ACC112 (cell line): Measurements from ENCODE around the gene XIST.

Experiments
- H2AFZ ChIP-seq: fragments of 200-600 bp; sonication (generic); one replicate; pipeline ENCODE4 v1.6.0; 2017; ENCODE audit warnings: antibody characterized with exemption, low read length; ENCODE audit not compliant: unreplicated experiment
- H3K27ac ChIP-seq: fragments of 200-600 bp; sonication (generic); 2 replicates; pipeline ENCODE4 v1.5.1; 2014; ENCODE audit warnings: low read depth, mild to moderate bottlenecking, antibody characterized with exemption, low read length, moderate library complexity
- H3K27me3 ChIP-seq: fragments of 200-600 bp; sonication (generic); 2 replicates; pipeline ENCODE4 v1.6.1; 2014; ENCODE audit warnings: mild to moderate bottlenecking, antibody characterized with exemption, low read length, moderate library complexity, mixed read lengths; ENCODE audit not compliant: insufficient read depth
- H3K36me3 ChIP-seq: fragments of 200-600 bp; sonication (generic); 2 replicates; pipeline ENCODE4 v1.6.1; 2016; ENCODE audit warnings: mild to moderate bottlenecking, antibody characterized with exemption, low read length, moderate library complexity, mixed read lengths; ENCODE audit not compliant: insufficient read depth
- H3K4me1 ChIP-seq: fragments of 200-600 bp; sonication (generic); one replicate; pipeline ENCODE4 v1.6.1; 2016; ENCODE audit warnings: low read length, mixed read lengths; ENCODE audit not compliant: insufficient read depth, unreplicated experiment, control insufficient read depth
- H3K4me3 ChIP-seq: fragments of 200-600 bp; sonication (generic); 2 replicates; pipeline ENCODE4 v1.5.1; 2014; ENCODE audit warnings: mild to moderate bottlenecking, low read depth, low read length
- H3K79me2 ChIP-seq: fragments of 200-600 bp; sonication (generic); one replicate; pipeline ENCODE4 v1.6.0; 2016; ENCODE audit warnings: low read length; ENCODE audit not compliant: control insufficient read depth, unreplicated experiment, insufficient read depth

The XIST gene

DNA sequence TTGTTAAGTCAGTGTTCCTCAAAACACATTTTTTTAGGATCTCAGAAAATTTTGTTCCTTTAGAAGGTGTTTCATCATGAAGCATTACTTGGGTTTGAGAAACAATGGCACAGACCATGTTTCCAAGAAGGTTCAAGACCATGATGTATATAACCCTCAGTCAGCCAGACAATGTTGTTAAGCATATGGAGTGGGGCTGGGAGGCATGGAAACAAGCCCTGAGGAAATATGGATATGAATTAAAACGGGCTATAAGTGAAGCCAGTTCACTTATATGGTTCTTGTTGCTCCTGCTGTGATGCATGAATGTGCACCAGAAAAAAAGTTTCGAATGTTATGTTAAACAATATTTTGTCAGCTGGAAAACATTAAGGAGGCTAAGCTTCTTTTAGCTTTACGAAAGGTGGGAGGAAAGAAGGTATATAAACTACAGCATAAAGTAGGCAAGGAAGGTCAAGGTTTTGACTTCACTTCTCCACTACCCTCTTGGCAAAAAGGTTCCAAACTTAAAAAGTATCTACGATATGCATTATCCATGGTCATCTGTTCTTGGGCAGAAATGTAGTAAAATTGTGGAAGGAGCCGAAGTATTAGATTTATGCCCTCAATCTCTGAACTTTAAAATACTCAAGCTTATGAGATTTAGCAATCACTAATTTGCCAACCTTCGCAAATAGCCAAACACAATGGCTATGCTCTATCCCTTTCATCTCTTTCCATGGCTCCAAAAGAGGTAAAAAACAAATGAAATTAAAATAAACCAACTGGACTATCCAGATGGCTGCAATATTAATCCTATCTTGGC lies 12.2 kb downstream of the XIST start:
- Histone ChIP-seq H3K4me1 (no peaks in the 10 kb centered on the region), H3K79me2 (no peaks in the 10 kb centered on the region), H3K36me3 (no peaks in the 10 kb centered on the region)

GRCh38 chrX:73839152-73839551 lies 13.4 kb downstream of the XIST start:
- peaks cover 7% of the 10 kb centered on the region; the same call in 1 of the 2 replicates for H3K27me3 ChIP-seq
- H2AFZ ChIP-seq, result no peak overlapping the region
- no peak overlapping the region for H3K27ac ChIP-seq
- no peaks in the 10 kb centered on the region for H3K36me3 ChIP-seq
- H3K4me1 ChIP-seq, result no peaks in the 10 kb centered on the region
- no peak overlapping the region for H3K4me3 ChIP-seq
- H3K79me2 ChIP-seq, result no peaks in the 10 kb centered on the region

More for the DNA sequence above, 12.2 kb downstream of the XIST start:
- Histone ChIP-seq H3K4me3 (no peak overlapping the region), H2AFZ (no peak overlapping the region), H3K27me3 (peaks cover 7% of the 10 kb centered on the region; the same call in 1 of the 2 replicates), H3K27ac (no peak overlapping the region)

GRCh38 chrX:73838123-73838522 lies 14.4 kb downstream of the XIST start:
- peaks cover 10% of the 10 kb centered on the region for H3K27me3 ChIP-seq
- no peak overlapping the region for H3K4me3 ChIP-seq
- H2AFZ ChIP-seq, result no peak overlapping the region
- H3K79me2 ChIP-seq, result no peaks in the 10 kb centered on the region
- H3K4me1 ChIP-seq, result no peaks in the 10 kb centered on the region
- H3K27ac ChIP-seq, result no peak overlapping the region
- no peaks in the 10 kb centered on the region for H3K36me3 ChIP-seq

- Histone ChIP-seq H3K4me1 (no peaks in the 10 kb centered on the region), H3K79me2 (no peaks in the 10 kb centered on the region), H3K27me3 (peaks cover 12% of the 10 kb centered on the region), H3K4me3 (no peak overlapping the region), H2AFZ (no peak overlapping the region), H3K36me3 (no peaks in the 10 kb centered on the region), H3K27ac (no peak overlapping the region)
Observed at GRCh38 chrX:73836956-73837477, 15.5 kb downstream of the XIST start.

- Histone ChIP-seq H3K4me1 (no peaks in the 10 kb centered on the region), H2AFZ (no peak overlapping the region), H3K27me3 (peaks cover 5% of the 10 kb centered on the region; the same call in 1 of the 2 replicates), H3K4me3 (no peak overlapping the region), H3K36me3 (no peaks in the 10 kb centered on the region), H3K27ac (no peak overlapping the region), H3K79me2 (no peaks in the 10 kb centered on the region)
Observed at GRCh38 chrX:73834219-73834618, 18.3 kb downstream of the XIST start.

GRCh38 chrX:73832319-73832718 lies 20.2 kb downstream of the XIST start:
- Histone ChIP-seq H3K27ac (no peak overlapping the region), H3K4me3 (no peak overlapping the region), H3K4me1 (no peaks in the 10 kb centered on the region), H2AFZ (no peak overlapping the region), H3K27me3 (peaks cover 5% of the 10 kb centered on the region; the same call in 1 of the 2 replicates), H3K36me3 (no peaks in the 10 kb centered on the region), H3K79me2 (no peaks in the 10 kb centered on the region)

DNA sequence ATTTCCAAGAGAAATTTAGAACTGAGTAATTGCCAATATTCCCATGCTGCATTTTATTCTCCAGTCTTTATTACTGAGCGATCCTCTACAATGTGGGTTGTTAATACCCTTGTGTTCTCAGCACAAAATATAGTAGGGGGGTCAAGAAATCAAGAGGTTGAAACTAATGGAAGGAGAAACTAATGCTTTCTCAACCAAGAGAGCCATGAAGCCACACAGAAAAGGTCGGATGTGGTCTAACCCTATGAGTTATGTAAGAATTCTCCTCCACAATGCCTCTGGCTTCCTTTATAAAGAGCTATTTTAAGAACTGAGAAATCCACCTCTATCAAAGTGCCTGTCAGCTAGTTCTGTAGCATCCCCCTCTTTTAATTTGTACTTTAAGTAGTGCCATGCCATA lies 21.0 kb downstream of the XIST start:
- peaks cover 5% of the 10 kb centered on the region; the same call in 1 of the 2 replicates for H3K27me3 ChIP-seq
- H3K4me1 ChIP-seq, result no peaks in the 10 kb centered on the region
- H3K36me3 ChIP-seq, result no peaks in the 10 kb centered on the region
- no peaks in the 10 kb centered on the region for H3K79me2 ChIP-seq
- H3K27ac ChIP-seq, result no peak overlapping the region
- H2AFZ ChIP-seq, result no peak overlapping the region
- H3K4me3 ChIP-seq, result no peak overlapping the region

DNA sequence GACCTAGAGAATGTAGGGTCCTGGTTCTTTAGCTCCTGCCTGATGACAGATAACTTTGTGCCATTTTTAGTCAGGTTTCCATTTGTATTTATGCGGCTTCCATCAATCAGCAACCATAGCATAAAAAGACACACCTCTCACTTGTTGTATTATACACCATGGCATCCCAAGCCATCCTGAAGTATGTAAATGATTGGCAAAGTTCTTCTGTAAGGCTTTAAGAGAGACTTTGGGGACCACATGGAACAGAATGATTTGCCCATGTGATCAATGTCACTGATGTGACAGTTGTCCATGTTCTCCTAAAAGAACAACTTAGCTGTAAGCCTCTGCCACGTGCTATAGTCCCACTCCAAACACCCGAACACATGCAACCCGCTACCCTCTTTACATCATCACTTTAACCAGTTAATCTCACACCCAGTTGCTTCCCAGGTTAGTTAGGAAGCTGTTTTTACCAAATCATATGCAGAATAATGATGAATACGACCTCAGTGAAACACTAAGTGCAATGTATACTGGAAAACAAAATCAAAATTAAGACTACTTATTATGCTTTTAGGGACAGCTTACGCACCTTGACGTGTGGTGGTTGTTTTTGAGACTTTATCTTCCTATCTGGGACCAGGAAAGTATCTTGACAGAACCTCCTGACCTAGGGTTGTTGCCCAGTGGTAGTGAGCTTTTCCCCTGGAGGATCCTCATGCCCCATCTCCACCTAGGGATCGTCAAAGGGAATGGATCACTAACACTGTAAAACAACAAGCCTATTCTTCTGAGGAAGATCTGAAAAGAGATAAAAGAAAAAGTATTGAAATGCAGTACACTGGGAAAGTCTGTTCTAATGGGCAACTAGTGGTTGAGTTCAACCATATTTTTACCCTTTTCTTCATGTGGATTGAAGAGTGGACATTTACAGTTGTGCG lies 21.8 kb downstream of the XIST start:
- Histone ChIP-seq H2AFZ (no peak overlapping the region), H3K4me1 (no peaks in the 10 kb centered on the region), H3K4me3 (no peak overlapping the region), H3K36me3 (no peaks in the 10 kb centered on the region), H3K27ac (no peak overlapping the region), H3K27me3 (peaks cover 5% of the 10 kb centered on the region; the same call in 1 of the 2 replicates), H3K79me2 (no peaks in the 10 kb centered on the region)

GRCh38 chrX:73829890-73830466 lies 22.5 kb downstream of the XIST start:
- no peak overlapping the region for H3K4me3 ChIP-seq
- H3K27me3 ChIP-seq, result peaks cover 5% of the 10 kb centered on the region; the same call in 1 of the 2 replicates
- no peaks in the 10 kb centered on the region for H3K4me1 ChIP-seq
- H3K79me2 ChIP-seq, result no peaks in the 10 kb centered on the region
- H3K27ac ChIP-seq, result no peak overlapping the region
- H3K36me3 ChIP-seq, result no peaks in the 10 kb centered on the region
- no peak overlapping the region for H2AFZ ChIP-seq

DNA sequence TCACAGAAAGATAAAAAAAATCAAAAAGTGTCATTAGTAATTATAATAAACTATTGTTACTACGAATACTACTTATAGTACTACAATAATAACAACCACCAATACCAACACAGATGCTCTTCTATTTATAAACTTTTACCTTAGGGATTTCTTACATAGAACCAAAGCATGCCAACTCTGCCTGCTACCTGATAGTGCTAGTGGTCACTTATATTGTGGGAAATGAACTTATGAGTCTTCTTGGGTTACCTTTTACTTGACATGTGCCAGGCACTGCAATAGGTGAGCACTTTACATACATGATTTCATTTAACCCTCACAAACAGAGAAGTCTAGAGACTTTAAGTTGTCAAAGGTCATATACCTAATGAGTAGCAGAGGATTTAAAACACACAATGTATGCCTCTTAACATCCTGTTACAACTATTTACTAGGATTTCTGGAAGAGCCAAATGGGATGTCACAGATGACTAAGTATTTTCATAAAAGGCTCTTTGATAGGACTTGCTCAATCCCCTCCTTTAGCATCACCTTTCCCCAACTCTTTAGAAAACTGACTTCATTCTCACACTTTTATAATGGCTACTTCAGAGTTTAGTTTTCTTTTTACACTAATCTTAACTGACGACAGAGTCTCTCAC lies 24.3 kb downstream of the XIST start:
- Histone ChIP-seq H3K27me3 (0 out of 2 replicates have a peak, but pooled peaks cover 2% of the 10 kb centered on the region), H3K36me3 (no peaks in the 10 kb centered on the region), H3K4me3 (no peak overlapping the region), H3K27ac (no peak overlapping the region), H3K79me2 (no peaks in the 10 kb centered on the region), H3K4me1 (no peaks in the 10 kb centered on the region), H2AFZ (no peak overlapping the region)
